Activated T-helper 2 cell treated with anti-CD3 and anti-CD28 coated beads, Interferon-gamma antibody, Interleukin-2, Interleukin-4, amounts not matched to agents 10 μg/mL and 5 μg/mL and 100 μg/mL, durations not matched to agents 14 hours and 24 hours and 36 hours (primary cell): Measurements from ENCODE around the gene HIPK3. TPM values are rescaled to one million over a fixed set of nuclear protein-coding genes. Genes with fewer than 3 reads are reported as not detected.

Source experiments
- DNase-seq: peaks from one replicate; pipeline ENCODE4 v3.0.0; 2021; ENCODE audit warnings: low spot score
- H3K27ac Mint-ChIP-seq: one replicate; pipeline ENCODE4 v1.8.0; 2021; ENCODE audit warnings: mixed read lengths
- H3K27me3 Mint-ChIP-seq: one replicate; pipeline ENCODE4 v1.8.0; 2021; ENCODE audit warnings: low read depth, mixed read lengths
- H3K36me3 Mint-ChIP-seq: one replicate; pipeline ENCODE4 v1.8.0; 2021; ENCODE audit warnings: low read depth, mixed read lengths
- H3K4me1 Mint-ChIP-seq: one replicate; pipeline ENCODE4 v1.8.0; 2021; ENCODE audit warnings: low read depth, mixed read lengths
- H3K4me3 Mint-ChIP-seq: one replicate; pipeline ENCODE4 v1.8.0; 2021; ENCODE audit warnings: low read depth, mild to moderate bottlenecking, moderate library complexity, mixed read lengths
- H3K9me3 Mint-ChIP-seq: one replicate; pipeline ENCODE4 v1.8.0; 2021; ENCODE audit warnings: mixed read lengths
- intact Hi-C: fragments of 100-400 bp; cut with micrococcal nuclease; formaldehyde crosslinking; loops from one replicate; pipeline ENCODE4 v1.15.1; 2023
- total RNA-seq: library from RNA; stranded (reverse); gene quantifications from 2 replicates; pipeline ENCODE4 v1.2.3, GENCODE V29; 2022

HIPK3 gene
- total RNA-seq, 1 donor from 2014 or later = 38.2 TPM

- no peaks in the 10 kb centered on the region for H3K9me3 Mint-ChIP-seq
- H3K27ac Mint-ChIP-seq = no peak overlapping the region
- no peak overlapping the region for H3K4me3 Mint-ChIP-seq
- no peaks in the 10 kb centered on the region for H3K27me3 Mint-ChIP-seq
- peaks cover 6% of the 10 kb centered on the region for H3K36me3 Mint-ChIP-seq
- DNase-seq = no peak
- peaks cover 4% of the 10 kb centered on the region for H3K4me1 Mint-ChIP-seq
- intact Hi-C loops = loop anchor here (10.0 kb wide), 1 partner anchor 66 kb away; the partner anchor contains the start of gene HIPK3
Measured at GRCh38 chr11:33320814-33321330, 63.7 kb downstream of the HIPK3 start.

- intact Hi-C loops = loop anchor here (10.0 kb wide), 1 partner anchor 67 kb away; the partner anchor contains the start of gene HIPK3
- Mint-ChIP-seq H3K27me3 (no peaks in the 10 kb centered on the region), H3K9me3 (no peaks in the 10 kb centered on the region), H3K4me1 (peaks cover 4% of the 10 kb centered on the region), H3K36me3 (peaks cover 3% of the 10 kb centered on the region), H3K27ac (no peak overlapping the region), H3K4me3 (no peak overlapping the region)
- DNase-seq = no peak
Measured at GRCh38 chr11:33321422-33321821, 64.2 kb downstream of the HIPK3 start.

GRCh38 chr11:33323421-33323820, 66.2 kb downstream of the HIPK3 start:
- no peaks in the 10 kb centered on the region for H3K9me3 Mint-ChIP-seq
- H3K4me1 Mint-ChIP-seq = peaks cover 4% of the 10 kb centered on the region
- no peaks in the 10 kb centered on the region for H3K27me3 Mint-ChIP-seq
- intact Hi-C loops = loop anchor here (10.0 kb wide), 1 partner anchor 69 kb away; the partner anchor contains the start of gene HIPK3
- no peak overlapping the region for H3K27ac Mint-ChIP-seq
- H3K4me3 Mint-ChIP-seq = no peak overlapping the region
- no peak for DNase-seq
- no peaks in the 10 kb centered on the region for H3K36me3 Mint-ChIP-seq

- no peak overlapping the region for H3K27ac Mint-ChIP-seq
- H3K27me3 Mint-ChIP-seq = no peaks in the 10 kb centered on the region
- no peak overlapping the region for H3K4me3 Mint-ChIP-seq
- DNase-seq = no peak
- no peaks in the 10 kb centered on the region for H3K9me3 Mint-ChIP-seq
- intact Hi-C loops = loop anchor here (10.0 kb wide), 1 partner anchor 70 kb away; the partner anchor contains the start of gene HIPK3
- H3K36me3 Mint-ChIP-seq = no peaks in the 10 kb centered on the region
- peaks cover 4% of the 10 kb centered on the region for H3K4me1 Mint-ChIP-seq
Measured at GRCh38 chr11:33324302-33324985, 67.3 kb downstream of the HIPK3 start.

- peaks cover 7% of the 10 kb centered on the region for H3K4me1 Mint-ChIP-seq
- H3K9me3 Mint-ChIP-seq = no peaks in the 10 kb centered on the region
Measured at GRCh38 chr11:33325451-33325850, 68.3 kb downstream of the HIPK3 start.

GRCh38 chr11:33329705-33330329, 72.6 kb downstream of the HIPK3 start:
- Mint-ChIP-seq H3K9me3 (no peaks in the 10 kb centered on the region), H3K4me1 (peaks cover 7% of the 10 kb centered on the region), H3K4me3 (no peak overlapping the region), H3K27me3 (no peaks in the 10 kb centered on the region), H3K27ac (no peak overlapping the region), H3K36me3 (peaks cover 2% of the 10 kb centered on the region)
- intact Hi-C loops = loop anchor here (1.0 to 10.0 kb wide), 3 partner anchors 75 to 368 kb away; partner anchors contain the start of gene HIPK3
- no peak for DNase-seq

More at GRCh38 chr11:33325451-33325850, 68.3 kb downstream of the HIPK3 start:
- Mint-ChIP-seq H3K27me3 (no peaks in the 10 kb centered on the region), H3K27ac (no peak overlapping the region), H3K36me3 (peaks cover 2% of the 10 kb centered on the region), H3K4me3 (no peak overlapping the region)
- no peak for DNase-seq
- intact Hi-C loops = loop anchor here (5.0 to 10.0 kb wide), 2 partner anchors 71 to 363 kb away; partner anchors contain the start of gene HIPK3

- no peaks in the 10 kb centered on the region for H3K9me3 Mint-ChIP-seq
- no peaks in the 10 kb centered on the region for H3K27me3 Mint-ChIP-seq
- intact Hi-C loops = no loop called here
- DNase-seq = no peak
- peaks cover 3% of the 10 kb centered on the region for H3K4me1 Mint-ChIP-seq
- no peak overlapping the region for H3K27ac Mint-ChIP-seq
- peaks cover 2% of the 10 kb centered on the region for H3K36me3 Mint-ChIP-seq
- no peak overlapping the region for H3K4me3 Mint-ChIP-seq
Measured at GRCh38 chr11:33333816-33334215, 76.6 kb downstream of the HIPK3 start.

GRCh38 chr11:33334627-33335026, 77.4 kb downstream of the HIPK3 start:
- H3K4me1 Mint-ChIP-seq = peaks cover 6% of the 10 kb centered on the region
- H3K4me3 Mint-ChIP-seq = no peak overlapping the region
- H3K27me3 Mint-ChIP-seq = no peaks in the 10 kb centered on the region
- intact Hi-C loops = no loop called here
- H3K27ac Mint-ChIP-seq = no peak overlapping the region
- peaks cover 7% of the 10 kb centered on the region for H3K36me3 Mint-ChIP-seq
- no peak for DNase-seq
- H3K9me3 Mint-ChIP-seq = no peaks in the 10 kb centered on the region

- no peak for DNase-seq
- Mint-ChIP-seq H3K36me3 (peaks cover 33% of the 10 kb centered on the region), H3K9me3 (no peaks in the 10 kb centered on the region), H3K27ac (no peak overlapping the region), H3K4me3 (no peak overlapping the region), H3K4me1 (peaks cover 9% of the 10 kb centered on the region), H3K27me3 (no peaks in the 10 kb centered on the region)
- intact Hi-C loops = no loop called here
Measured at GRCh38 chr11:33339247-33339646, 82.1 kb downstream of the HIPK3 start.

- Mint-ChIP-seq H3K27ac (no peak overlapping the region), H3K4me1 (peaks cover 5% of the 10 kb centered on the region), H3K27me3 (no peaks in the 10 kb centered on the region), H3K4me3 (no peak overlapping the region), H3K36me3 (peaks cover 43% of the 10 kb centered on the region), H3K9me3 (no peaks in the 10 kb centered on the region)
- DNase-seq = no peak
- intact Hi-C loops = no loop called here
Measured at GRCh38 chr11:33344611-33345010, 87.4 kb downstream of the HIPK3 start.

GRCh38 chr11:33347490-33348125, 90.4 kb downstream of the HIPK3 start:
- H3K4me1 Mint-ChIP-seq = no peaks in the 10 kb centered on the region
- peaks cover 47% of the 10 kb centered on the region for H3K36me3 Mint-ChIP-seq
- no peaks in the 10 kb centered on the region for H3K9me3 Mint-ChIP-seq
- H3K27ac Mint-ChIP-seq = no peak overlapping the region
- DNase-seq = no peak
- intact Hi-C loops = no loop called here
- no peak overlapping the region for H3K4me3 Mint-ChIP-seq
- H3K27me3 Mint-ChIP-seq = no peaks in the 10 kb centered on the region

GRCh38 chr11:33350287-33350686, 93.1 kb downstream of the HIPK3 start:
- Mint-ChIP-seq H3K9me3 (no peaks in the 10 kb centered on the region), H3K27ac (no peak overlapping the region), H3K4me3 (no peak overlapping the region), H3K36me3 (peaks cover 44% of the 10 kb centered on the region), H3K27me3 (no peaks in the 10 kb centered on the region), H3K4me1 (no peaks in the 10 kb centered on the region)
- intact Hi-C loops = no loop called here
- DNase-seq = no peak
